HG02798 (cell line): ENCODE measurements around the gene CARD8.

ENCODE experiments used
- ATAC-seq: cut with Tn5 transposase; IDR thresholded peaks from one replicate; pipeline ENCODE4 v1.9.1; 2021; ENCODE audit warnings: mild to moderate bottlenecking; ENCODE audit not compliant: unreplicated experiment, poor library complexity

The CARD8 gene

GRCh38 chr19:48218997-48219396 lies 36.7 kb downstream of the CARD8 start:
- no peak for ATAC-seq

- ATAC-seq, result no peak
Measured at GRCh38 chr19:48216933-48217332, 38.8 kb downstream of the CARD8 start.

DNA sequence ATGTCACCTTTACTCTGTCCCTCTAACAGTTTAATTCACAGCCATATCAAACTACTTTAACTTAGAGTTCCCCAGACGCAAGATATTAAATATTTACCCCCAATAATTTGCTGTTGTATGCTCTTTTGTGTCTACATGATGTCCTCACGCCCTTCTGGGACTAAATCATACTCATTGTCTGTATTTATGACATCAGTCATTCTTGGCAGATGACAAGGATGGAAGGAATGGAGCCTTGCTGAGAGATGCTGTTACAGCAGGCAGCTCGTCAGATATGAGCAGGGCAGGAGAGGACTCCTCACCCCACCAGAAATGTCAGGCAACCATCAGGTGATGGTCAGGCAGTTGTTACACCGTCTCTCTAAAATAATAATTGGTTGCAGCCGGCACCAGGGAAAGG lies 41.8 kb downstream of the CARD8 start:
- no peak for ATAC-seq

GRCh38 chr19:48210005-48210404 lies 45.7 kb downstream of the CARD8 start:
- ATAC-seq, result no peak

GRCh38 chr19:48206397-48207093 lies 49.2 kb downstream of the CARD8 start:
- ATAC-seq, result no peak

DNA sequence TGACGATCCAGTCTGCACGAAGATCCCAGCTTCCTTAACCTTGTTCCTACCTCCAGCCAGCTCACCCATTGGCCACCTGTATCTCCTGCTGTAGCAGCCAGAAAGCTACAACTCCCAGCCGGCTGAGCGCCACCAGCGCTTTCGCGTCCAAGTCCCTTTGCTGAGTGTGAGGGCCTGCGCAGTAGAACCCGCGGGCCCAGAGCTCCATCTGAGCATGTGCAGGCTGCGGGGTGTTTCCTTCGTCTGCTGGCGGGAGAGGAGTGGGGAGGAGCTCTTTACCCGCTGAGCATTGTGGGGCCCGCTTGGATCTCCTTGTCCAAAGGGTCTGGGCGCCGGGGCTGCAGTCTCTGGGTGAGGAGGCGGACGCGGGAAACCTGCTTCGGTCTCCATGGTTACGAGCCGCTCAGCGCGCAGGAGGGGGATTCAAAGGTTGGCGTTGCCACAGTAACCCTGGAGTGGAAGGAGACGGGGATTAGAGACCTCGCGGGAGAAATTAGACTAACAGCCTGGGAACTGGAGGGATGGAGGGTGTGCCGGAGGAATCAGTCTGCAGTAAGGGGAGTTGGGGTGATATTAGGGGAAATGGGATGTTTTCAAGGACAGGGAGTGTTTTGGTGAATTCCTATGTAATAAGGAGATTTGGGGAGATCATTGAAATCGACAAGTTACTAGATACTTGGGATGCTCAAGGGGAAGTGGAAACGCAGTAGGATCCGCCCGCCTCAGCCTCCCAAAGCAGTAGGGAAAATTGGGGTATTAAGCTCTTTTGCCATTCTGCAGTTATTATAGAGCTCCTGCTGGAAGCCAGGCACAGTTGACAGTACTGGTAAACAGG lies 51.7 kb downstream of the CARD8 start:
- peak; percentile 90 for ATAC-seq

DNA sequence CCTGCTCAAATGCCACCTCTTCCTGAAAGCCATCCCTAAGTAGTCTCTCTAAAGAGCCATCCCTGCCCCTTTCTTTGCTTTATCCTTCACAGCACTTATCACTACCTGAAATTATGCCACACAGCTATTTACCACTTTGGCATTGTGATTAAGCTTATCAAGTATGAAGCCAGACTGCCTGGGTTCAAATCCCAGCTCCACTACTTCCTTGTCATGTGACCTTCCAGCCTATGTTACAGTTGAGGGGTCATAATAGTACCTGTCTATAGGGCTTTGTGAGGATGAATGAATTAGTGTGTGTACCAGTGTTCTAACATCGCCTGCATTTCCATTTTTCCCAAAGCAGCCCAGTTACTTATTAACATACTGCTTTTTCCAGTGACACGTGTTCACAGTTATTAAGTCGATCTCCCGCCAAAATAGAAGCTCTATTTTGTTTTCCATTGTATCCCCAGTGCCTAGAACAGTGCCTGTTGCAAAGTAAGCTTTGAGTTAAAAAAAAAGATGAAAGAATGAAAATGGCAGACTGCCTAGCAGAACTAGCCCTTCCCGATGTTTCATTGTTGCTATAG lies 52.4 kb downstream of the CARD8 start:
- ATAC-seq, result no peak

- no peak for ATAC-seq
Measured at GRCh38 chr19:48196933-48197665, 58.6 kb downstream of the CARD8 start.

GRCh38 chr19:48196321-48196763 lies 59.4 kb downstream of the CARD8 start:
- no peak for ATAC-seq

GRCh38 chr19:48194844-48195830 lies 60.6 kb downstream of the CARD8 start:
- ATAC-seq, result no peak

GRCh38 chr19:48194041-48194843 lies 61.5 kb downstream of the CARD8 start:
- no peak for ATAC-seq

GRCh38 chr19:48192750-48193149 lies 63.0 kb downstream of the CARD8 start:
- ATAC-seq, result no peak

- no peak for ATAC-seq
Measured at GRCh38 chr19:48190885-48191284, 64.8 kb downstream of the CARD8 start.

- ATAC-seq, result no peak
Measured at GRCh38 chr19:48190288-48190884, 65.3 kb downstream of the CARD8 start.

DNA sequence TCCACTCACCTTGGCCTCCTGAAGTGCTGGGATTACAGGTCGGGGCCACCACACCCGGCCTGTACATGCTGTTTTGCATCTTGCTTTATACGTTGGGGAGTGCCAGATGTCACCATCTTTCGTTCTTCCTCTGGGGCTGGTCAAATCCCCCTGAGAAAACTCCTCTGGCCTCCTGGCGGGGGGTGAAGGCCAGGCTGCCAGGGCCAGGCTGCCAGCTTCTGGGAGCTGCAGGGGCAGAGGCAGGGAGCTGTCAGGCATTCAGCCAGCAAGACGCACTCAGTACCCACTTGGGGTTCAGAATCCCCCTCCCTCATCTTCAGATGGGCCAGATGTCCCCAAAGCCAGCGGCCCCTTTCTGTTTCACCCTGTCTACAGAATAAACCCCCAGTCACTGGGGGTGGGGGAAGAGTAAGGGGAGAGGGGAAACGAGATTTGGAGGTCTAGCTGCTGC lies 69.1 kb downstream of the CARD8 start:
- ATAC-seq, result peak; percentile 53

DNA sequence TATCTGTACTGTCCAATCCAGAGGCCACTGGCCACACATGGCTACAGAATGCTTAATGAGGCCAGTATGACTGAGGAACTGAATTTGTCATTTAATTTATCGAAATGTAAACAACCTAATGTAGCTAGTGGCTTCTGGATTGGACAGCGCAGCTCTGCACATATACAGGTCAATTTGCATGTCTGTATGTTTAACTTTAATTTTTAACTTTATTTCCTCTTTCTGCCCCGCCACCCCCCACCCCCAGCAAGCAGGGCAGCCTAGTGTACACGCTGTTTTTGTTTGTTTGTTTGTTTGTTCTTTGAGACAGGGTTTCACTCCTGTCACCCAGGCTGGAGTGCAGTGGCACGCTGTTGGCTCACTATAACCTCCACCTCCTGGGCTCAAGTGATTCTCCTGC lies 69.7 kb downstream of the CARD8 start:
- peak; percentile 25 for ATAC-seq

GRCh38 chr19:48183356-48183755 lies 72.4 kb downstream of the CARD8 start:
- ATAC-seq, result no peak

DNA sequence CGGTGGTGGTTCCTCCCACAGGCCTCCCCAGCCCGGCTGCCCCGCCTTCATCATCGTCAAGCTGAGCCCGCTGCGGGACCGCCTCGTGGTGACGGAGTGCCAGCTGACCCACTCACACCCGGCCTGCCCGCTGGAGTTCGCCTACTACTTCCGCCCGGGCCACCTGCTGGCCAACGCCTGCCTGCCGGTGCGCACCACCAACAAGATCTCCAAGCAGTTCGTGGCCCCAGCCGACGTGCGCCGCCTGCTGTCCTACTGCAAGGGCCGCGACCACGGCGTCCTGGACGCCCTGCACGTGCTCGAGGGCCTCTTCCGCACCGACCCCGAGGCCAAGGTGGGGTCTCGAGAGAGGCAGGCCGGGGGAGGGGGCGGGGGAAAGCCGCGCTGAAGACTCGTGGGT lies 73.3 kb downstream of the CARD8 start:
- ATAC-seq, result no peak
